NCI-H82 treated with DMSO at 0.1 percent for 48 hours (cell line): ENCODE results near the gene LITAFD.
"Not testable (repeated sequence)": the region's sequence is repeated elsewhere in the genome, so short reads cannot be mapped to it uniquely, and the experiment has no call there.

Source experiments
- DNase-seq: peaks from one replicate; lab custom pipeline; 2025; ENCODE audit not compliant: unreplicated experiment; lab: John Stamatoyannopoulos, UW

The LITAFD gene

GRCh38 chr16:8893976-8894690 is 12.0 kb downstream of the LITAFD start:
- no peak for DNase-seq

- no peak for DNase-seq
Measured at GRCh38 chr16:8894736-8895334, 12.7 kb downstream of the LITAFD start.

GRCh38 chr16:8898660-8899318 is 16.6 kb downstream of the LITAFD start:
- no peak for DNase-seq

- DNase-seq = no peak
Measured at GRCh38 chr16:8899709-8900317, 17.7 kb downstream of the LITAFD start.

GRCh38 chr16:8900343-8900742 is 18.2 kb downstream of the LITAFD start:
- DNase-seq = no peak

GRCh38 chr16:8901320-8901861 is 19.2 kb downstream of the LITAFD start:
- no peak for DNase-seq

- DNase-seq = no peak
Measured at GRCh38 chr16:8903004-8903403, 20.9 kb downstream of the LITAFD start.

- no peak for DNase-seq
Measured at GRCh38 chr16:8904018-8904430, 21.9 kb downstream of the LITAFD start.

GRCh38 chr16:8905168-8905762 is 23.1 kb downstream of the LITAFD start:
- DNase-seq = peak; percentile 5

- DNase-seq = no peak
Measured at GRCh38 chr16:8905795-8906591, 23.8 kb downstream of the LITAFD start.

- DNase-seq = no peak
Measured at GRCh38 chr16:8907096-8907495, 24.9 kb downstream of the LITAFD start.

GRCh38 chr16:8908810-8909468 is 26.8 kb downstream of the LITAFD start:
- DNase-seq = no peak

GRCh38 chr16:8910811-8911210 is 28.7 kb downstream of the LITAFD start:
- no peak for DNase-seq

GRCh38 chr16:8912793-8913192 is 30.6 kb downstream of the LITAFD start:
- DNase-seq = no peak

- DNase-seq = no peak
Measured at GRCh38 chr16:8914098-8914497, 31.9 kb downstream of the LITAFD start.

GRCh38 chr16:8915722-8916301 is 33.7 kb downstream of the LITAFD start:
- DNase-seq = no peak

- no peak for DNase-seq
Measured at GRCh38 chr16:8916541-8917225, 34.5 kb downstream of the LITAFD start.

GRCh38 chr16:8917336-8917735 is 35.2 kb downstream of the LITAFD start:
- not testable (repeated sequence) for DNase-seq
